ENCODE data around the gene SLC24A3.

GRCh38 chr20:19336631-19337030 is 124.2 kb downstream of the SLC24A3 start:
- TF ChIP-seq POLR2A (IDR thresholded peaks at IDR 0.05; ENCODE audit: extremely low read depth, insufficient read length) (no peak), CTCF (IDR thresholded peaks at IDR 0.05; ENCODE audit: low read depth, low read length) (no peak), MYC (IDR thresholded peaks at IDR 0.05; ENCODE audit: low read depth, low read length) (no peak), MAX (IDR thresholded peaks at IDR 0.05; ENCODE audit: low read depth, low read length) (no peak)

All from NB4 (cell line).